H1 (cell line): ENCODE measurements around the gene DCAF16. TPM values are rescaled to one million over a fixed set of nuclear protein-coding genes. Genes with fewer than 3 reads are reported as not detected.

Experiments used
- CHD2 ChIP-seq: IDR thresholded peaks from 2 replicates; pipeline ENCODE4 v1.6.1; 2012; ENCODE audit warnings: low read length, improper control_type of control experiment
- JUND ChIP-seq: IDR thresholded peaks from 2 replicates; pipeline ENCODE4 v1.6.1; 2011; ENCODE audit warnings: mild to moderate bottlenecking, improper control_type of control experiment, low read length
- KDM4A ChIP-seq: IDR thresholded peaks from one replicate; pipeline ENCODE4 v1.7.1; 2012; ENCODE audit warnings: low read depth, mild to moderate bottlenecking, moderate library complexity, low read length, inconsistent platforms; ENCODE audit not compliant: severe bottlenecking
- KDM5A ChIP-seq: fragments of 200-600 bp; IDR thresholded peaks from 2 replicates; pipeline ENCODE4 v1.7.1; 2012; ENCODE audit warnings: mild to moderate bottlenecking, low read length, inconsistent platforms, mixed read lengths
- NRF1 ChIP-seq: IDR thresholded peaks from 2 replicates; pipeline ENCODE4 v1.6.1; 2011; ENCODE audit warnings: mild to moderate bottlenecking, low read depth, low read length, improper control_type of control experiment
- RNF2 ChIP-seq: fragments of 200-900, 300-1000 bp; sonication (generic); IDR thresholded peaks from 2 replicates; pipeline ENCODE4 v1.7.1; 2016; ENCODE audit warnings: borderline replicate concordance, low read depth, mild to moderate bottlenecking, antibody characterized with exemption, low read length; ENCODE audit not compliant: poor library complexity, severe bottlenecking; ENCODE audit errors: missing control alignments
- TCF12 ChIP-seq: IDR thresholded peaks from 2 replicates; pipeline ENCODE4 v1.6.1; 2011; ENCODE audit warnings: low read depth, mild to moderate bottlenecking, low read length
- polyA plus RNA-seq, 7 experiments: library from polyadenylated mRNA; depleted of rRNA in 3 of 7; stranded (reverse) in 5 of 7; unstranded in 2 of 7; fragments of >200 nt in 5 of 7; fragments of 200-250 nt in 2 of 7; gene quantifications; 1 replicate in 5 of 7; 2 replicates in 1 of 7; 4 replicates in 1 of 7; pipeline versions ENCODE4 v1.2.1 to v1.2.3, GENCODE V29; 2011 to 2013; ENCODE audit warnings: missing spikeins in 2 of 7, mixed read lengths in 2 of 7
- total RNA-seq: library from RNA; stranded (reverse); fragmentation: NEBNext Ultra II Directional; extraction: Animal tissue kit (Norgen Biotek cat#: 25700); gene quantifications from 2 replicates; pipeline ENCODE4 v1.2.1, GENCODE V29; 2021

Gene DCAF16
- total and polyA plus RNA-seq, 2 of the 8 experiments (the other 6 are each of a cell fraction or from before 2014, with no cell fraction given), result 26.5 to 55.7 TPM

DNA sequence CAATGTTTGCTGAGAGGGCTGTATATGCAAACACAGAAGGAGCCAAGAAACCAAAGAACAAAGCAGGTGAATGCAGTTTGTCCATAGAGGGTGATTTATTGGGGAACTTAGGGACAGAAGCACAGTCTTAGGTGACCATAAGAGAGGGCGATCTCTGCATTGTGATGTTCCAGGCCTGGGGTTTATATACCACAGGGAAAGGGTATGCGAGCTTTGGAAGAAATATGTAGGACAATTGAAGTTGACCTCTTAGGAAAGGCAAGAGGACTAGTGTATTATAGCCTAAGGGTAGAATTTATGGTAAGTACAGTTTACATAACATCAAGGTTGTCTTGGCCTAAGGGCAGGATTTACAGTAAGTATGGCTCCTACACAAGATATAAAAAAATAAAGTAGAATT is 56.9 kb downstream of the DCAF16 start (continued):
- no peak for TF ChIP-seq NRF1
- no peak for TF ChIP-seq RNF2
- TF ChIP-seq KDM4A, result no peak
- no peak for TF ChIP-seq JUND
- TF ChIP-seq KDM5A, result no peak
- no peak for TF ChIP-seq CHD2
- TF ChIP-seq TCF12, result no peak

Other genes starting within 250 kb of the DCAF16 start
- gene LAP3, start 233.6 kb downstream of the DCAF16 start, total RNA-seq, result 50.9 TPM in 2 replicates
- 17.7 and 28.3 TPM in 2 replicates for gene LAP3, start 233.6 kb downstream of the DCAF16 start, polyA plus RNA-seq (2011; rRNA removed)
- gene MED28, start 196.1 kb downstream of the DCAF16 start, total RNA-seq, result 87.1 and 101 TPM in 2 replicates
- gene MED28, start 196.1 kb downstream of the DCAF16 start, polyA plus RNA-seq (2011; rRNA removed), result 21.8 and 24.0 TPM in 2 replicates
- gene FAM184B, start 29.1 kb downstream of the DCAF16 start, total RNA-seq, result 0.39 and 0.46 TPM in 2 replicates
- 0.05 TPM in 2 replicates for gene FAM184B, start 29.1 kb downstream of the DCAF16 start, polyA plus RNA-seq (2011; rRNA removed)
- 52.3 and 56.6 TPM in 2 replicates for gene NCAPG, start 222 bp upstream of the DCAF16 start, total RNA-seq
- gene NCAPG, start 222 bp upstream of the DCAF16 start, polyA plus RNA-seq (2011; rRNA removed), result 6.8 and 12.9 TPM in 2 replicates
- gene LCORL, start 211.0 kb upstream of the DCAF16 start, total RNA-seq, result 19.2 and 20.3 TPM in 2 replicates
- gene LCORL, start 211.0 kb upstream of the DCAF16 start, polyA plus RNA-seq (2011; rRNA removed), result 1.8 and 2.2 TPM in 2 replicates